Amniotic stem cell (primary cell): ENCODE measurements around the gene SLFNL1.

ENCODE experiments used
- DNase-seq: peaks from one replicate; lab custom pipeline; 2025; lab: John Stamatoyannopoulos, UW

Gene SLFNL1

DNA sequence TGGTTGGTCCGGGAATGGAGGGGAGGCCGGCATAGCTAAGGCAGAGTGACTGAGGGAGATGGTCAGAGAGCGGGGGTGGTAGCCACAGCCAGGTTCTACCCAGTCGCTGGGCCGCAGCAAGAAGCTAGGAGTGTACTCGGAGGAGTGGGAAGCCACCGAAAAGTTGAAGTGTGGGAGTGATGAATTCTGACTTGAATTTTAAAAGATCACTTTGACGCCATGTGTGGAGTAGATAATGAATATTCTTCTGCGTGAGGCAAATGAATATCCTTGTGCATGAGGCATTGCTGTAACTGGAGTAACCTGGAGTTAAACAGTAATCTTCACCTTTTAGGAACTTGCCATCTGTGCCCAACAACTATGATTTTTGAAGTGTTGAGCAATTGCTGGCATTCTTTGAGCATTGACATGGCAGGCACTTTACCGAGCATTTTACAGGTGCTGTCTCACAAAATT, 35.2 kb downstream of the SLFNL1 start:
- no peak for DNase-seq

DNA sequence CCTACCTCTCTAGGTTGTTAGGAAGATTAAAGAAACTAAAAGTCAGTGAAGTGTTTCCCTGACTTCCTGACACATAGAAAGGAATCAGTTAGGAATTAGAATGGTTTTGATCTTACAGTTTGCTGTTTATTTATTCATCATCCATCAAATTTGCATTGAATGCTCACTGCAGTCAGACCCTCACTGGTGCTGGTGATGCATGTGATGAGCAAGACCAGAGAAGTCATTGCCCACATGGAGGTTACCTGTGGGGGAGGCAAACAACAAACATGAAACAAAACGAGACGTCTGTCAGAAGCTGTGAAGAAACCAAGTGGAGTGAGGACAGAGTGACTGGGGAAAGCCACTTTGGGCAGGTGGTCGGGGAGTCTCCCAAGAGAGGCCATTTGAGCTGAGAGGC, 35.6 kb downstream of the SLFNL1 start:
- DNase-seq = no peak

DNA sequence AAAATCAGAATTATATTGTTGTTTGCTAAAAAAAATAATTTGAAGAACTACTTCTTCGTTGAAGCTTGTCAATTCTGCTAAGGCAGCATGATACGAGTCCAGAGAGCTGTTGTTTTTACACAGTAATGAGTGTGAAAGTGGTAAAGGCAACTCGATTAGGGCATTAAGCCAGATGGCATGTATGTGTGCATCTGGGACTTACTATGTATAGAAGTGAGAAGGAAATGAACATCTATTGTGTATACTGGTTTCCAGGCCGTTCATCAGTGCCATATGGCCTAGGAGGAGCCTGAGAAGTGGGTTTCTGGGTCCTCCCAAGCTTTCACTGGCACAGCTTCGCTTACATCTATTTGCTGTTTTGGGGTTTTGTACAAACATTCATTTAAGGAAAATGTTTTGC, 36.4 kb downstream of the SLFNL1 start:
- DNase-seq = no peak

DNA sequence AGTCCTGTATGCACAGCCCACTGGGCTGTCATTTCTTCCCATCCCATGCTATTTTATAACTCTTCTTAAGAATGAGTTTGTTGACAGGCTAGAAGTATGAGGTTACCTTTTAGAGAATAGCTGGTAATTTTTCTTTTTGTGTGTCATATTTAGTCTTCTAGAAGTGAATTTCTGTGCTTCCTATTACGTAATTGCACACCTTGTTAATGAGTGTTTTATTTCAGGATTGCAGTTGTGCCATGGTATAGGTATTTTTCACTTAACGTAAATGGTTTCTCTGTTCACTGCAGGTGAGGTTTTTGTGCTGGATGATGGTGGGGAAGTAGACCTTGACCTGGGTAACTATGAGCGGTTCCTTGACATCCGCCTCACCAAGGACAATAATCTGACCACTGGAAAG, 37.0 kb downstream of the SLFNL1 start:
- no peak for DNase-seq

DNA sequence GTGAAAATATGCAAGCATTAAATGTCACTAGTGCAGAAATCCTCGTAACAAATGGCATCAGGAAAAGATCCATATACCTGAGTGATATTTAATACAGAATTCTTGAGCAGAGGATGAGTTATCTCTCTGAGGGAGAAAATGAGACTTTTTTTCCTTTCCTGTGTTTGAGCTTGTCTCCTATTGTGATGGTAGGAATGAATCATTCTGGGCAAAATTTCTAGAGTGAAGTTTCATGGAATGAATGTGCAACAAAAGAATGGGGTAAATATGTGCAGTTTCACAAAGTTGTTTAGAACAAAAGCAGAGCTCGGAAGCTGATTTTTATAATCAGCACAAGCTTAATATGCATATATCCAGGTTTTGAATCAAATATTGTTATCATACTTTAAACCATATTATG, 37.5 kb downstream of the SLFNL1 start:
- DNase-seq = no peak

DNA sequence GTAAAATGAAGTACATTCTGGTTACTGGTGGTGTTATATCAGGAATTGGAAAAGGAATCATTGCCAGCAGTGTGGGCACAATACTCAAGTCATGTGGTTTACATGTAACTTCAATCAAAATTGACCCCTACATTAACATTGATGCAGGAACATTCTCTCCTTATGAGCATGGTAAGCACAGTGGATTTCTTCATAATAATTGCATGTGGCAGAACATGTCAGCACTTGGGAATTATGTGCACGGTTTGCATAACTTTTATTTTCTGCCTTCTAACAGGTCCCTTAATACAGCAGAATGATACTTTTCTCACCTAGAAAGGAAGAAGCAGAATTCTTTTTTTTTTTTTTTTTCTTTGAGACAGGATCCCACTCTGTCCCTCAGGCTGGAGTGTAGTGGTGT, 38.2 kb downstream of the SLFNL1 start:
- DNase-seq = no peak

DNA sequence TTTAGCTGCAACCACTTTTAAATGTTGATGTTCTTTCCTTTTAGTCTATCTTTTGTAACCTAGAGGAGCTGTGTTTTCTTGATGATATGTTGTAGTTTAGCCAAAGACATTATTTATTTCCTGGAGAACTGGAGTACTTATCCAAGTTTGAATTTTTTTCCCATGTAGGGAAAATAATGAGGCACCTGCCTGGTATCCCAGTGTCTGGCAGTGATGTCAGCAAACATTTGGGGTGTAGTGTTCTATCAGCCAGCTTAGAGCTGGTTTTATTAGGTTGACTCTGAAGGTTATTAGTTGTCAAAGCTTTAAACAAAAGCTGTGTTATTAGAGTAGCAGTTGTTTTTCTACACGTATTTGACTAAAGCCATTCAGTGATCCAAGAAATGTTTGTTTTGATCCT, 38.8 kb downstream of the SLFNL1 start:
- no peak for DNase-seq

DNA sequence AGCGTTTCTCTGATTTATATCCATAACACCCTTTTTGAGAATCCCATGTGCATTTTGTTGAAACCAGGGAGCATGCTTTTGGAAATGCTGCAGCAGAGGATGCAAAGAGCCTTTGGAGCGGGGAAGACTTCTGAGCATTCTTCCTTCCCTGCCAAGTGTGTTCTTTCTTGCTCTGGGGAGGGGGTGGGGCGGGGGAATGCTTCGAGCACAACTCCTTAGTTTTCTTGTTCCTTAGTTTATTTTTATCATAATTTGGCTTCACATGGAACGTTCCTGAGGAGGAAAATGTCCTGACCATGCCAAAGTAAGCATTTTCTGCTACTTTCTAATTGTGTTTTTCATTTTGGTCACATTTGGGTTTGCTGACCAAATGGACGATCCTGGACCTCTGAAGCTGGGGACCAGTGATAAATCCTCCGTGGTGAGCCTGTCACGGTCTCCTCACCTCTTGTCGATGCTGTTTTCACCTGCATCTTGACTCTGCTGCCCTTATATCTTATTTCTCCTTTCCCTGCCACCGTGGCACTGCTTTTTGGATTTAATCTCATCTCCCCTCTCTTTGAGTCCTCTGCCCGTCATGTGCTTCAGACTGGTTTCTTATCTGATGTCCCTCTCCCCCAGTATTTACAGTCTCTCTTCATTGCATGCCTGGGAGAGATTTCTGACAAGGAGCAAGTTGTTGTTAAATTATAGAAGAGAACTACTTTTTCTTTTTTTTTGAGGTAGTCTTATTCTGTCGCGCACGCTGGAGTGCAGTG, 39.7 kb downstream of the SLFNL1 start:
- no peak for DNase-seq

DNA sequence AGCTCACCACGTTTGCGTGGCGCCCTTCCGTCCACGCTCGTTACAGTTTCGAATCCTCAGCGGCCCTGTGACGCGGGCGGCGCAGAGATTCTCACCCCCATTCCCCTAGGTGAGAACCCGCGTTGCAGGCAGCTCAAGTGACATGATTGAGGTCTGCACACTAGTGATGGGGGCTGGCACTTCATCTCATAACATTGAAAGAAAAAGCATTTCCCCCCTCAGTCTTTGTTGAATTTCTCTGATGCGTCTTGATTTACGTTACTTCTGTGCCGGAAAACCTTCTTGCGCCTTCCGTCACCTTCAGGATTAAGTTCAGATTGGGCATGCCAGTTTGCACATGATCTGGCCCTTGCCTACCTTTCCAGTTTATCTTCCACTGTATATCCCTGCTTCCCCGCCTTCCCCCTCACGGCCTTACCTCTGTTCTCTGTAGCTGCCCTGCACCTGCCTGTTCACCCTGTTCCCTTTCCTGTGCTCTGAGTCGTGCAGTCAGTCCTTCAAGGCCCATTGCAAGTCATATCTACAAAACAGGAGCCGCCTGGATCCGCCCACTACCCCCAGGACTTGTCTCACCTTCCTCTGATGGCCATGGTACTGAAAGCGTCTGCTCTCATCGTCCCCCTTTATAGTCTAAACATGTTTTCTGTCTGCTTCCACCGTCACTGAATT, 40.9 kb downstream of the SLFNL1 start:
- no peak for DNase-seq

DNA sequence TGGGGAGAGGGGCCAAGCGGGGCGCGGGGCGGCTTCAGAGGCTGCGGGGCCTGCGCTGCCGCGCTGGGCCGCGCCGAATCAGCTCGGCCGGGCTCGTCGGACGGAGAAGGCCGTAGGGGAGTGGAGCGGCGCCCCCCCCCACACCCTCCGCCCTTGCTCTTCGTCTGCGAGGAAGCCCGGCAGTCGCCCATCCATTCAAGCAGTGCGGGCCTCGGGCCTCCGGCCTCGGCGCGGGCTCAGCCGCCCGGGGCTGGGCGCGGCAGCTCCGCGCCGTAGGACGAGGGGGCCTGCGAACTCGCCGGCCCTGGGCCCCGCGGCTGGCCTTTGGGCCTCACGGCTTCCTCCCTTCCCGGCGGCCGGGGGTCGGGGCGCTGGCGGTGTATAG, 41.5 kb downstream of the SLFNL1 start:
- no peak for DNase-seq

DNA sequence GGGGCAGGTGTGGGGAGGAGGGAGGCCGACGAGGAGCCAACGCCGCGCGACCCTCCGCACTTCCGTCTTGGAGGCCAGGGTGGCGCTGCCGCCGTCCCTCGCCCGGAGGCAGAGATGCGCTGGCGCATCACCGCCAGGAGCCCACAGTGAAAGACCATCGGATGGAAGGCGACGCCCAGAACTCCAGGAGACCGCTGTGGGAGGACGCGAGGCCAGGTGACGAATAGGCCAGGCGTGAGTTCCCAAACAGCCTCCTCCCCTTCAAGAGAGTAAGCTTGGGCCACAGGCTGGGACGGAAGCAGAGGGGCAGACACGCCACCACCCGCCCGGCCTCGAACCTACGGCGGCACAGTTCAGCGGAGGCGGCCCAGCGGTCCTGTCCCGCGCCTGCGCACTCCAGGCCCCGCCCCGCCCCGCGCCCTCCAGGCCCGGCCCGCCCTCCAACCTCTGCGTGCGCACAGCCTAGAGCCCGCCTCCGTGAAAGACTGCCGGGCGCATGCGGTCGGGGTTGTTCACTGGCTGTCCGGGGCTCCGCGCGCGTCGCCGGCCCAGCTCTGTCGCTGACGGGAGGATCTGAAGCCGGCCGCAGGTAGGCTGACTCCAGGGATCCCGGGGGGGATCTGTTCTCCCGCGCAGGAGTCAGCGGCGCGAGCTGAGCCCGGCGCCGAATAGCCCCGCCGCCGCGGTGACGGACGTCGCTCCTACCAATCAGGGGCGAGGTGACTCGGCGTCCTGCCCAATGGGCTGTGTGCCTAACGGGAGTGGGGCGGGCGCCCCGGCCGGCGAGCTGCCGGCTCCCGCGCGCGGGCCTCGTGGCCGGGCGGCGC, 42.1 kb downstream of the SLFNL1 start, which contains the start of gene CTPS1:
CTPS1 (plus strand) TSS at position 456 of the 827 bp plus-strand sequence. CDS start 3,595 bp downstream, outside the sequence.
- peak; percentile 83 for DNase-seq

DNA sequence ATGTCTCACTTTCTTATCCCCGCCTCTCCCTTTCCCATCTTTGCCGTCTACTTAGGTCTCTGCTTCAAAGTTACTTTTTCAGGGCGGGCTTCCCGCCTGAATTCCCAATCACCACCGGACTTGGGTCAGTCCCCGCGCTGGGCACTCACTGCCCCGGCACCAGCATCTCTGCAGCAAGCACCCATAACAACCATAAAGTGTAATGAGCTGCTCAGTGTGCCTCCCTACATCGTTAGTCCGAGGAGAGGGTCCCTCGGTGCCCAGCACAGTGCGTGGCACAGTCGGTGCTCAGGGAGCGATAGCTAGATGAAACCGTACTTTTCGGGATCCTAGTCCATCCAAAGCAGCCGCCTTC, 42.7 kb downstream of the SLFNL1 start:
- DNase-seq = no peak

DNA sequence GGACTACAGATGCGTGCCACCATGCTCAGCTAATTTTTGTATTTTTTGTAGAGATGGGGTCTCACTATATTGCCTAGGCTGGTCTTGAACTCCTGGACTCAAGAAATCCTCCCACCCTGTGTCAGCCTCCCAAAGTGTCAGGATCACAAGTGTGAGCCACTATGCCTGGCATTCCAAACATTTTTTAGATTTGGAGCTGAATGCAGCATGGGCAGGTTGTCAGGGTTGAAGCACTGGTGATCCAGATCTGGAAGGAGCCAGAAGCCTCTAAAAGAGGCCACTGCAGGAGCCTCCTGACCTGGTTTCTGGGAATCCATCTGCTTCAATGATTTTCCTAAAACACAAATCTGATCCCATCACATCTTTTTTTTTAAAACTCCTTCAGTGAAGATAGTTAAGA, 43.8 kb downstream of the SLFNL1 start:
- DNase-seq = no peak

DNA sequence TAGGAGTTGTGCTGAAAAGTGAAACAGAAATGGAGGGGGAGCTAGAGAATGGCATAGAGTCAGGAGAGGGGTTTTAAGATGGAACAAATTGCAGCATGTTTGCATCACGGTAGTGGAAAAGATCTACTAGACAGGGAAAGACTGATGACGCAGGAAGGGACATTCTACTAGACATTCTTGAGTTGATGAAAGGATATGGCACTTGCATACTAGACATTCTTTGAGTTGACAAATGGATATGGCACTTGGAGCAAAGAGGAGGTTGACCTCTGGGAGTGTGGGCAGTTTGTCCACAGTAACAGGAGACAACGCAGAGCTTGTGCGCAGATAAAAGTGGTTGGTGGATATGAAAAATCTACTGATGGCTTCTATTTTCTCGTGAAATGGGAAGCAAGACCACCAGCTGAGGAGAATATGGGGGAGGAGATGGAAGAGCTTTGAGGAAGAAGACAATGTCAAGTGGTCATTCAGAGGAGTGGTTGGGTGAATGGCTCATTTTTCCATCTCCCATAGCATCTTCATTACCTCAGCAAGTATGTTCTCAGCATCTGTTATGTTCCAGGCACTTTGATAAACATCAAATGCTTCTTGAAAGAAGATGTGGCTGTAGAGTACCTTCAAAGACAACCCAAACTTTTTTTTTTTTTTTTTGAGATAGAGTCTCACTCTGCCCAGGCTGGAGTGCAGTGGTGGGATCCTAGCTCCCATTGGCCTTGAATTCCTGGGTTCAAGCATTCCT, 44.4 kb downstream of the SLFNL1 start:
- no peak for DNase-seq

DNA sequence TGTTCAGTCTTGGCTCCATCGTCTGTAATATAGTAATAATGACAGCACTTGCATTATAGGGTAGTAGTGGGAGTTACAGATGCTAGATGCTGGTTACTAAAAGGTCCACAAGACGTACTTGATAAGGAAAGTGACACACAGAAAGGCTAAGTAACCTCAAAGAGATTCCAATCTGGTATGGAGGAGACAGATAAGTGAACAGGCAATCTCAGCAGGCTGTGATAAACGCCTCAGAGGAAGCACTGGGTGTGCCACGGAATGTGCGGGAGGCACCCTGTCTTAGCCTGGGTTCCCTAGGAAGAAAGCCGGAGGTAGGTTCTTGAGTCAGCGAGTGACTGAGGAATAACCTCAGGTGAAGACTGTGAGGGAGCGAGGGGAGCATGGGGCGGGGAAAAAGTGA, 46.6 kb downstream of the SLFNL1 start:
- no peak for DNase-seq

DNA sequence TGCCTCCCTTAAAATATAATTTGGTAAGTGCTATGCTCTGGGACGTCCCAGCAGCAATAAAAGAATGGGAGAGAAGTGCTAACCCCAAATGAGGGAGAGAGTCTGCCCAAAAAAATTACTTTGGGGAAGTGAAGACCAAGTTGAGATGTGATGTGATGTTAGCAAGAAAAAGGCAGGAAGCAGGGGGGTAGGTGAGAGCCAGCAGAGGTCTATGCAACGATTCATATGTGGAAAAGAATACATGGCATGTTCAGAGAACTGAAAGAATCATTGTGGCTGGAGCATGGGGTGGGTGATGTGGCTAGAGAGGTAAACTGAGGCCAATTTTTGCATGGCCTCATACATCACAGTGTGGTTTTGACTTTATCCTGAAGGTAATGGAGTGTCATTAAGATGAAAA, 47.6 kb downstream of the SLFNL1 start:
- no peak for DNase-seq

DNA sequence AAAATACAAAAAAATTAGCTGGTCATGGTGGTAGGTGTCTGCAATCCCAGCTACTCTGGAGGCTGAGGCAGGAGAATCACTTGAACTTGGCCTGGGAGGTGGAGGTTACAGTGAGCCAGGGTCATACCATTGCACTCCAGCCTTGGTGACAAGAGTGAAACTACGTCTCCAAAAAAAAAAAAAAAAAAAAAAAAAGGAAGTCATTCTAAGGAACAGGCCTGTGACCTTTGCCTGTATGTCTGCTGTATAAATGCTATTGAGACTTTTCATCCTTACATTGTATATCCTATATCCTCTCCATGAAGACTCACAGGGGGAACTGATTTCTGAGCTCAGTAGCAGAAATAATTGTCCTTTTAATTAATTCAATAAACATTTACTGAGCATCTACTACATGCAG, 49.6 kb downstream of the SLFNL1 start:
- DNase-seq = no peak

DNA sequence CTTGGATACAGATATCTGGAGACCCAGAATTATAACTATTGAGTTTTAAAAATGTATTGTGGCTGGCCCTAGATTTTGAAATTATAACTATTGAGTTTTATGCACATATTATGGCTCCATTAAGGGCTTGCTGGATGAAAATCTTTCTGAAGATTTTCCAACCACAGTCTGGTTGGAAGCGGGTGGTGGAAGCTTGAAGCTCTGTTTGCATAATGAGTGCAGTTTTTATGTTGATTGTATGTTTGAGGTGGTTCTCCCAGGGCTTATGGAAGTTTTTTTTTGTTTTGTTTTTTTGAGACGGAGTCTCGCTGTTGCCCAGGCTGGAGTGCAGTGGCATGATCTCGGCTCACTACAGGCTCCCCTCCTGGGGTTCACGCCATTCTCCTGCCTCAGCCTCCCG, 52.1 kb downstream of the SLFNL1 start:
- no peak for DNase-seq

DNA sequence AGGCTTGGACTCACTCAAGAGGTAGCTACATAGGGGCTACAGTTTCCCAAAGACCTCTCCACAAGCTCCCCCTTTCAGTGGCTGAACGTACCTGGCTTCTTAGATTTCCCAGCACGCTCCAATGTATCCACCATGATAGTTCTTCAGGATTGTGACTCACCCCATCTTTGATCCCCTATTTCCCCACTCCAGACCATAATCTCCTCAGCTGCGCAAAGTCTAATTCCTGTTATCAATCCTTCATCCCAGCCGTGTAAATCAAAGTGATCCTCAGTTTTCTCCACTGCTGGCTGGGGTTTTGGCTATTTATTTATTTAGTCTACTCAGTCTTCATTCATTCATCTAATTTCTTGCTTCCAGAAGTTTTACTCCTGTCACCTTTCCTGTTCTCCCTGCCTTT, 55.1 kb downstream of the SLFNL1 start:
- DNase-seq = no peak
